EL (cell line): ENCODE measurements around the gene COL1A1.
A peak's percentile ranks its signal among the peaks of the same experiment; 100 is the strongest.

Experiments used
- DNase-seq: peaks from one replicate; pipeline ENCODE4 v3.0.0-alpha.2; 2016

Gene COL1A1

GRCh38 chr17:50199803-50200456 lies 1.5 kb downstream of the COL1A1 start:
- no peak for DNase-seq

GRCh38 chr17:50199211-50199802 lies 2.1 kb downstream of the COL1A1 start:
- no peak for DNase-seq

- DNase-seq, result peak; percentile 80
Measured at GRCh38 chr17:50198026-50198669, 3.3 kb downstream of the COL1A1 start.

- DNase-seq, result peak; percentile 95
Measured at GRCh38 chr17:50196826-50197225, 4.6 kb downstream of the COL1A1 start.

- DNase-seq, result no peak
Measured at GRCh38 chr17:50196036-50196435, 5.4 kb downstream of the COL1A1 start.

- DNase-seq, result no peak
Measured at GRCh38 chr17:50194934-50195865, 6.2 kb downstream of the COL1A1 start.

- no peak for DNase-seq
Measured at GRCh38 chr17:50194140-50194933, 7.1 kb downstream of the COL1A1 start.

GRCh38 chr17:50192618-50193291 lies 8.7 kb downstream of the COL1A1 start:
- no peak for DNase-seq

GRCh38 chr17:50192144-50192617 lies 9.2 kb downstream of the COL1A1 start:
- no peak for DNase-seq

- DNase-seq, result no peak
Measured at GRCh38 chr17:50191359-50192143, 9.9 kb downstream of the COL1A1 start.

- no peak for DNase-seq
Measured at GRCh38 chr17:50190603-50191358, 10.7 kb downstream of the COL1A1 start.

GRCh38 chr17:50190293-50190602 lies 11.2 kb downstream of the COL1A1 start:
- DNase-seq, result no peak

- no peak for DNase-seq
Measured at GRCh38 chr17:50189550-50190292, 11.7 kb downstream of the COL1A1 start.

GRCh38 chr17:50188921-50189549 lies 12.4 kb downstream of the COL1A1 start:
- DNase-seq, result no peak

GRCh38 chr17:50188531-50188920 lies 12.9 kb downstream of the COL1A1 start:
- DNase-seq, result no peak

- DNase-seq, result peak; percentile 55
Measured at GRCh38 chr17:50187751-50188530, 13.5 kb downstream of the COL1A1 start.

- no peak for DNase-seq
Measured at GRCh38 chr17:50187394-50187725, 14.1 kb downstream of the COL1A1 start.
